GM12878 (cell line): ENCODE data around the gene KBTBD13. TPM values are rescaled to one million over a fixed set of nuclear protein-coding genes. Genes with fewer than 3 reads are reported as not detected.

Source experiments
- ATAC-seq: fragments of 200-7000 bp; cut with Tn5 transposase; 3 replicates; pipeline ENCODE4 v1.9.1; 2020; ENCODE audit warnings: mild to moderate bottlenecking, moderate library complexity
- BruUV-seq: library from RNA; stranded (reverse); fragments of 400-500 nt; replicated peaks from 2 replicates; lab custom pipeline; 2021; lab: Mats Ljungman, UMichigan
- CTCF ChIA-PET: fragments of 300-600 bp; sonication (Branson Sonifier 250); formaldehyde crosslinking; extraction: SDS; loops from one replicate; lab custom pipeline; 2021; ENCODE audit warnings: inconsistent platforms; lab: Yijun Ruan, JAX
- POLR2A ChIA-PET: fragments of 350-600 bp; formaldehyde crosslinking; extraction: SDS; loops from one replicate; lab custom pipeline; 2021; ENCODE audit warnings: inconsistent platforms; lab: Charles Lee
- RAD21 ChIA-PET: fragments of 300-600 bp; sonication (Branson Sonifier 250); formaldehyde crosslinking; loops from one replicate; lab custom pipeline; 2023; ENCODE audit warnings: antibody characterized with exemption; ENCODE audit not compliant: unreplicated experiment; lab: Charles Lee
- SMC1A ChIA-PET: fragments of 300-600 bp; sonication (Branson Sonifier 250); formaldehyde crosslinking; loops from one replicate; lab custom pipeline; 2023; ENCODE audit not compliant: unreplicated experiment, uncharacterized antibody; lab: Charles Lee
- DNase-seq: peaks from one replicate; pipeline ENCODE4 v3.0.0-alpha.2; 2011; ENCODE audit warnings: low read depth, low spot score
- FAIRE-seq: peaks from 3 replicates; lab custom pipeline; 2011; peaks lifted over from hg19 to GRCh38; lab: Jason Lieb, UNC
- H2AFZ ChIP-seq: 2 replicates; pipeline ENCODE4 v1.6.0; 2011; ENCODE audit warnings: low read depth, low read length, control low read depth; ENCODE audit not compliant: control insufficient read depth
- H3K27ac ChIP-seq: 2 replicates; pipeline ENCODE4 v1.5.1; 2011; ENCODE audit warnings: control low read depth; ENCODE audit not compliant: control insufficient read depth, insufficient read depth
- H3K27me3 ChIP-seq, 2 experiments: replicated peaks in 1 of 2; 2 replicates each; pipeline versions ENCODE4 v1.6.0 to v1.6.1; 2011; ENCODE audit warnings: low read length in 1 of 2; ENCODE audit not compliant: control insufficient read depth in 2 of 2, insufficient read depth in 2 of 2
- H3K36me3 ChIP-seq, 2 experiments: 2 replicates each; pipeline ENCODE4 v1.5.1; 2011; ENCODE audit warnings: low read length in 1 of 2; ENCODE audit not compliant: control insufficient read depth in 2 of 2, insufficient read depth in 2 of 2
- H3K4me1 ChIP-seq: 2 replicates; pipeline ENCODE4 v1.6.1; 2011; ENCODE audit warnings: mild to moderate bottlenecking, low read length, moderate library complexity, mixed read lengths; ENCODE audit not compliant: control insufficient read depth, insufficient read depth
- H3K4me2 ChIP-seq: 2 replicates; pipeline ENCODE4 v1.6.0; 2011; ENCODE audit warnings: control low read depth; ENCODE audit not compliant: control insufficient read depth, insufficient read depth
- H3K4me3 ChIP-seq: fragments of 200-600 bp; sonication (generic); 2 replicates; pipeline ENCODE4 v1.5.1; 2016
- H3K79me2 ChIP-seq: 2 replicates; pipeline ENCODE4 v1.6.0; 2011; ENCODE audit warnings: low read length; ENCODE audit not compliant: control insufficient read depth, insufficient read depth
- H3K9ac ChIP-seq: 2 replicates; pipeline ENCODE4 v1.8.0; 2011; ENCODE audit warnings: low read length, control low read depth, mixed read lengths; ENCODE audit not compliant: control insufficient read depth, insufficient read depth
- H3K9me3 ChIP-seq: replicated peaks from 3 replicates; pipeline ENCODE4 v1.5.1; 2011; ENCODE audit warnings: mild to moderate bottlenecking, low read length; ENCODE audit not compliant: control insufficient read depth, insufficient read depth
- H4K20me1 ChIP-seq: 2 replicates; pipeline ENCODE4 v1.6.0; 2011; ENCODE audit not compliant: control insufficient read depth, insufficient read depth
- BHLHE40 ChIP-seq, 2 experiments: fragments of 450-650 bp in 1 of 2; IDR thresholded peaks; 2 replicates each; pipeline ENCODE4 v1.6.1; 2011 to 2017; ENCODE audit warnings: low read depth in 2 of 2, borderline replicate concordance in 1 of 2, improper control_type of control experiment in 1 of 2, low read length in 1 of 2, mild to moderate bottlenecking in 1 of 2
- DPF2 ChIP-seq: fragments of 450-650 bp; IDR thresholded peaks from 2 replicates; pipeline ENCODE4 v1.6.1; 2017; ENCODE audit warnings: mild to moderate bottlenecking
- EGR1 ChIP-seq, 2 experiments: IDR thresholded peaks; 1 replicate in 1 of 2; 2 replicates in 1 of 2; pipeline ENCODE4 v1.6.1; 2011 to 2012; ENCODE audit warnings: low read depth in 2 of 2, low read length in 2 of 2, borderline replicate concordance in 1 of 2, mild to moderate bottlenecking in 1 of 2, moderate library complexity in 1 of 2
- HDAC2 ChIP-seq: fragments of 200-600 bp; sonication (generic); IDR thresholded peaks from 2 replicates; pipeline ENCODE4 v1.6.1; 2017
- HDAC6 ChIP-seq: fragments of 200-600 bp; sonication (generic); IDR thresholded peaks from one replicate; pipeline ENCODE4 v1.8.0; 2017; ENCODE audit warnings: antibody characterized with exemption; ENCODE audit not compliant: unreplicated experiment
- IRF4 ChIP-seq: IDR thresholded peaks from 2 replicates; pipeline ENCODE4 v1.6.1; 2011; ENCODE audit warnings: low read depth, low read length
- MYB ChIP-seq: fragments of 150-350 bp; IDR thresholded peaks from 2 replicates; pipeline ENCODE4 v1.6.1; 2014; ENCODE audit warnings: mild to moderate bottlenecking, low read depth, low read length, borderline replicate concordance
- PAX5 ChIP-seq: IDR thresholded peaks from 2 replicates; pipeline ENCODE4 v1.6.1; 2011; ENCODE audit warnings: low read depth, low read length, borderline replicate concordance
- RAD21 ChIP-seq: IDR thresholded peaks from 2 replicates; pipeline ENCODE4 v1.6.1; 2011; ENCODE audit warnings: mild to moderate bottlenecking, low read depth, low read length, moderate library complexity; ENCODE audit not compliant: insufficient read depth
- RAD51 ChIP-seq: fragments of 450-650 bp; IDR thresholded peaks from 2 replicates; pipeline ENCODE4 v1.6.1; 2016; ENCODE audit warnings: moderate library complexity, mild to moderate bottlenecking, inconsistent platforms
- RUNX3 ChIP-seq: IDR thresholded peaks from 2 replicates; pipeline ENCODE4 v1.6.1; 2012; ENCODE audit warnings: low read length, inconsistent platforms
- SMARCA5 ChIP-seq: fragments of 450-650 bp; IDR thresholded peaks from 2 replicates; pipeline ENCODE4 v1.6.1; 2017; ENCODE audit warnings: mild to moderate bottlenecking
- SMC3 ChIP-seq: IDR thresholded peaks from 2 replicates; pipeline ENCODE4 v1.6.1; 2011; ENCODE audit warnings: low read length, improper control_type of control experiment, borderline replicate concordance
- SPI1 ChIP-seq: IDR thresholded peaks from 2 replicates; pipeline ENCODE4 v1.6.1; 2011; ENCODE audit warnings: low read depth, mild to moderate bottlenecking, low read length, moderate library complexity, borderline replicate concordance; ENCODE audit not compliant: insufficient read depth
- TCF7 ChIP-seq: IDR thresholded peaks from 2 replicates; pipeline ENCODE4 v1.6.1; 2014; ENCODE audit warnings: antibody characterized with exemption, borderline replicate concordance
- whole genome bisulfite sequencing: methylation state at CpG from one replicate; pipeline ENCODE4 v1.1.6; 2016; ENCODE audit warnings: low lambda C conversion rate; ENCODE audit not compliant: insufficient replicate concordance, insufficient coverage; ENCODE audit errors: missing lambda C conversion rate; 5-methylcytosine and 5-hydroxymethylcytosine counted together
- in situ Hi-C: fragments of 300-500 bp; cut with MboI; formaldehyde crosslinking; loops from 9 replicates; pipeline ENCODE4 v1.14.3; 2018; ENCODE audit warnings: mixed read lengths
- intact Hi-C: fragments of 100-400 bp; cut with micrococcal nuclease; formaldehyde crosslinking; loops from one replicate; pipeline ENCODE4 v1.14.2; 2022; ENCODE audit not compliant: unreplicated experiment
- polyA plus RNA-seq, 11 experiments: library from polyadenylated mRNA; depleted of rRNA in 4 of 11; unstranded in 6 of 11; stranded (reverse) in 5 of 11; fragments of >200 nt; fragmentation: Nextera tagmentation in 4 of 11; fragmentation: Illumina TruSeq in 1 of 11; extraction: Ambion mirVana in 4 of 11; extraction: Trizol in 1 of 11; gene quantifications; 1 replicate in 1 of 11; 2 replicates in 10 of 11; pipeline versions ENCODE4 v1.2.1 to v1.2.3, GENCODE V29; 2011 to 2016; ENCODE audit warnings: inconsistent platforms in 2 of 11, missing spikeins in 2 of 11, low read depth in 1 of 11
- total RNA-seq, 4 experiments: library from RNA; depleted of rRNA in 3 of 4; stranded (reverse); fragments of >200 nt in 3 of 4; fragmentation: Illumina TruSeq in 1 of 4; extraction: Trizol in 1 of 4; gene quantifications; 2 replicates each; pipeline versions ENCODE4 v1.2.1 to v1.2.3, GENCODE V29; 2013 to 2021
- TF ChIP-seq, protein P1 (sequence below): IDR thresholded peaks from 2 replicates; pipeline ENCODE4 v1.6.1; 2011; ENCODE audit warnings: low read depth, low read length, improper control_type of control experiment, borderline replicate concordance
- TF ChIP-seq, protein P2 (sequence below): IDR thresholded peaks from 2 replicates; pipeline ENCODE4 v1.6.1; 2011; ENCODE audit warnings: borderline replicate concordance, low read depth, mild to moderate bottlenecking, moderate library complexity, mixed read lengths, low read length; ENCODE audit not compliant: insufficient read depth; ENCODE audit errors: extremely low read length
- TF ChIP-seq, protein P3 (sequence below): IDR thresholded peaks from 2 replicates; pipeline ENCODE4 v1.6.1; 2011; ENCODE audit warnings: low read depth, mild to moderate bottlenecking, low read length, moderate library complexity, borderline replicate concordance; ENCODE audit errors: extremely low read depth
- TF ChIP-seq, protein P4 (sequence below), 3 experiments: IDR thresholded peaks in 2 of 3; conservative IDR thresholded peaks in 1 of 3; 2 replicates each; pipeline ENCODE4 v1.5.1; 2011; ENCODE audit warnings: low read depth in 3 of 3, low read length in 3 of 3, mild to moderate bottlenecking in 3 of 3, control low read depth in 2 of 3, moderate library complexity in 2 of 3, inconsistent platforms in 1 of 3, mixed read lengths in 1 of 3; ENCODE audit not compliant: control insufficient read depth in 2 of 3, insufficient read depth in 1 of 3; ENCODE audit errors: extremely low read depth in 1 of 3

KBTBD13 gene
- total and polyA plus RNA-seq, 10 of the 15 experiments (the other 5 are each of a cell fraction or from before 2014, with no cell fraction given): 0.06 TPM; not detected in 9

DNA sequence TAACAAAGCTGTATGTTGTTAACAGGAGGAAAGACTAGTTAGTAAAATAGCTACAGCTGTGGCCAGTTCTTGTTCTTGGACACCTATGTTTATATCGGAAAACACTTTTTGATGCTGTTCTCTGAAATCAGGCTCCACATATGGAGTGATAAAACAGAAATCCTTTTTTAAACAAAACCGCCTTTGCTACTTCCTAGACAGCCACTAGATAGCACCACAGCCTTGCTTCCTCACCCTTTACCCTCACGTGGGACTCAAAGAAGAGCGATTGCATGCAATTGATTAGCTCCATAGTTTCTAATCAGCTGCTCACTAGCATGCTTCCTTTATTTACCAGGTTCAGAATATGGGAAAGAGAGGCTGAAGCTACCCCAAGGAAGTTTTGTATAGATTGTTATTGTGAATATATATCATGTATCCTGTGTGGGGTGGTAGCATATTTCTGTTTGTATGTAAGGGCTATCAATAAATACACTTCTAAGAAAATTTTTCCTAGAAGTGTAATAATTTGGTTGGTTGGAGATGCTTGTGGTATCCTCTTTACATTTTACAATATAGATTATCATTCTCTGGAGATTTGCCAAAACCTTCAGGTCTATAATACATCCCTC, 42.8 kb upstream of the KBTBD13 start:
- H3K36me3 ChIP-seq: no peaks in the 10 kb centered on the region
- H3K9ac ChIP-seq: no peak overlapping the region
- no peak overlapping the region for H3K4me2 ChIP-seq
- intact Hi-C loops (loop anchor here (1.0 to 5.0 kb wide), 4 partner anchors 45 to 301 kb away; no protein-coding TSS in a partner anchor), in situ Hi-C loops (no loop called here)
- no peak overlapping the region for H3K4me3 ChIP-seq
- FAIRE-seq (no peak), DNase-seq (no peak), ATAC-seq (peak; percentile 58)
- ChIA-PET RAD21 (interaction anchor here (0.6 to 2.2 kb wide), 18 partner anchors 10 to 1497 kb away, joined by 3 to 20 read pairs (median 4); partner anchors contain the start of genes CLPX, RNU5B-1 and SLC51B), POLR2A (interaction anchor here (0.5 to 1.0 kb wide), 6 partner anchors 13 to 901 kb away, joined by 3 to 4 read pairs (median 3); no protein-coding TSS in a partner anchor), SMC1A (interaction anchor here (0.6 to 2.8 kb wide), 20 partner anchors 8 to 302 kb away, joined by 3 to 28 read pairs (median 3); partner anchors contain the start of genes SLC51B and UBAP1L), CTCF (interaction anchor here (0.6 to 3.3 kb wide), 51 partner anchors 8 to 680 kb away, joined by 3 to 38 read pairs (median 4); partner anchors contain the start of genes CLPX, KBTBD13, PARP16 and RNU5B-1)
- no TSS peak for BruUV-seq
- H2AFZ ChIP-seq: no peak overlapping the region
- H3K9me3 ChIP-seq: no peaks in the 10 kb centered on the region
- H3K4me1 ChIP-seq: 0 out of 2 replicates have a peak, but pooled peaks cover 2% of the 10 kb centered on the region
- peaks cover 7% of the 10 kb centered on the region for H3K79me2 ChIP-seq
- no peaks in the 10 kb centered on the region for H4K20me1 ChIP-seq
- H3K27me3 ChIP-seq: no peaks in the 10 kb centered on the region
- H3K27ac ChIP-seq: no peak overlapping the region
- WGBS: 26% methylated on average over 4 of the region's 4 CpGs
- no peak for TF ChIP-seq TCF7
- TF ChIP-seq HDAC6: no peak
- no peak for TF ChIP-seq SMARCA5
- peak; percentile 57; the same call in 1 of the 2 replicates for TF ChIP-seq SMC3
- TF ChIP-seq RUNX3: no peak
- TF ChIP-seq RAD51: peak; percentile 84
- TF ChIP-seq RAD21: peak; percentile 85
- TF ChIP-seq EGR1 (IDR thresholded peaks at IDR 0.05; ENCODE audit: borderline replicate concordance in 1 of 2, low read depth in 2 of 2, low read length in 2 of 2): no peak
- TF ChIP-seq PAX5: no peak
- peak; percentile 63 to 67; a peak in 3 of 4 replicates for TF ChIP-seq BHLHE40 (IDR thresholded peaks at IDR 0.05; ENCODE audit: borderline replicate concordance in 1 of 2, low read depth in 2 of 2, low read length in 1 of 2)
- TF ChIP-seq, protein P1, sequence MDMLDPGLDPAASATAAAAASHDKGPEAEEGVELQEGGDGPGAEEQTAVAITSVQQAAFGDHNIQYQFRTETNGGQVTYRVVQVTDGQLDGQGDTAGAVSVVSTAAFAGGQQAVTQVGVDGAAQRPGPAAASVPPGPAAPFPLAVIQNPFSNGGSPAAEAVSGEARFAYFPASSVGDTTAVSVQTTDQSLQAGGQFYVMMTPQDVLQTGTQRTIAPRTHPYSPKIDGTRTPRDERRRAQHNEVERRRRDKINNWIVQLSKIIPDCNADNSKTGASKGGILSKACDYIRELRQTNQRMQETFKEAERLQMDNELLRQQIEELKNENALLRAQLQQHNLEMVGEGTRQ: peak; percentile 41; the same call in 1 of the 2 replicates
- TF ChIP-seq, protein P2, sequence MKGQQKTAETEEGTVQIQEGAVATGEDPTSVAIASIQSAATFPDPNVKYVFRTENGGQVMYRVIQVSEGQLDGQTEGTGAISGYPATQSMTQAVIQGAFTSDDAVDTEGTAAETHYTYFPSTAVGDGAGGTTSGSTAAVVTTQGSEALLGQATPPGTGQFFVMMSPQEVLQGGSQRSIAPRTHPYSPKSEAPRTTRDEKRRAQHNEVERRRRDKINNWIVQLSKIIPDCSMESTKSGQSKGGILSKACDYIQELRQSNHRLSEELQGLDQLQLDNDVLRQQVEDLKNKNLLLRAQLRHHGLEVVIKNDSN: peak; percentile 64
- TF ChIP-seq DPF2: no peak
- TF ChIP-seq SPI1: no peak
- no peak for TF ChIP-seq IRF4
- TF ChIP-seq, protein P3, sequence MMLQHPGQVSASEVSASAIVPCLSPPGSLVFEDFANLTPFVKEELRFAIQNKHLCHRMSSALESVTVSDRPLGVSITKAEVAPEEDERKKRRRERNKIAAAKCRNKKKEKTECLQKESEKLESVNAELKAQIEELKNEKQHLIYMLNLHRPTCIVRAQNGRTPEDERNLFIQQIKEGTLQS: peak; percentile 57; the same call in 1 of the 2 replicates
- TF ChIP-seq, protein P4, sequence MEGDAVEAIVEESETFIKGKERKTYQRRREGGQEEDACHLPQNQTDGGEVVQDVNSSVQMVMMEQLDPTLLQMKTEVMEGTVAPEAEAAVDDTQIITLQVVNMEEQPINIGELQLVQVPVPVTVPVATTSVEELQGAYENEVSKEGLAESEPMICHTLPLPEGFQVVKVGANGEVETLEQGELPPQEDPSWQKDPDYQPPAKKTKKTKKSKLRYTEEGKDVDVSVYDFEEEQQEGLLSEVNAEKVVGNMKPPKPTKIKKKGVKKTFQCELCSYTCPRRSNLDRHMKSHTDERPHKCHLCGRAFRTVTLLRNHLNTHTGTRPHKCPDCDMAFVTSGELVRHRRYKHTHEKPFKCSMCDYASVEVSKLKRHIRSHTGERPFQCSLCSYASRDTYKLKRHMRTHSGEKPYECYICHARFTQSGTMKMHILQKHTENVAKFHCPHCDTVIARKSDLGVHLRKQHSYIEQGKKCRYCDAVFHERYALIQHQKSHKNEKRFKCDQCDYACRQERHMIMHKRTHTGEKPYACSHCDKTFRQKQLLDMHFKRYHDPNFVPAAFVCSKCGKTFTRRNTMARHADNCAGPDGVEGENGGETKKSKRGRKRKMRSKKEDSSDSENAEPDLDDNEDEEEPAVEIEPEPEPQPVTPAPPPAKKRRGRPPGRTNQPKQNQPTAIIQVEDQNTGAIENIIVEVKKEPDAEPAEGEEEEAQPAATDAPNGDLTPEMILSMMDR (IDR thresholded peaks at IDR 0.05 in 2 of 3, conservative IDR thresholded peaks at IDR 0.05 in 1 of 3; ENCODE audit: control insufficient read depth in 2 of 3, extremely low read depth in 1 of 3, insufficient read depth in 1 of 3, low read depth in 3 of 3, low read length in 3 of 3): peak; percentile 59 to 80 (median 69)
- TF ChIP-seq MYB: no peak
- no peak for TF ChIP-seq HDAC2
